Activated T-cell treated with anti-CD3 and anti-CD28 coated beads for 48 hours (primary cell): ENCODE results near the gene REL.
"Not testable (repeated sequence)": the region's sequence is repeated elsewhere in the genome, so short reads cannot be mapped to it uniquely, and the experiment has no call there.

Experiments used
- DNase-seq: peaks from one replicate; pipeline ENCODE4 v3.0.0-alpha.2; 2020; ENCODE audit warnings: low read depth

The REL gene

DNA sequence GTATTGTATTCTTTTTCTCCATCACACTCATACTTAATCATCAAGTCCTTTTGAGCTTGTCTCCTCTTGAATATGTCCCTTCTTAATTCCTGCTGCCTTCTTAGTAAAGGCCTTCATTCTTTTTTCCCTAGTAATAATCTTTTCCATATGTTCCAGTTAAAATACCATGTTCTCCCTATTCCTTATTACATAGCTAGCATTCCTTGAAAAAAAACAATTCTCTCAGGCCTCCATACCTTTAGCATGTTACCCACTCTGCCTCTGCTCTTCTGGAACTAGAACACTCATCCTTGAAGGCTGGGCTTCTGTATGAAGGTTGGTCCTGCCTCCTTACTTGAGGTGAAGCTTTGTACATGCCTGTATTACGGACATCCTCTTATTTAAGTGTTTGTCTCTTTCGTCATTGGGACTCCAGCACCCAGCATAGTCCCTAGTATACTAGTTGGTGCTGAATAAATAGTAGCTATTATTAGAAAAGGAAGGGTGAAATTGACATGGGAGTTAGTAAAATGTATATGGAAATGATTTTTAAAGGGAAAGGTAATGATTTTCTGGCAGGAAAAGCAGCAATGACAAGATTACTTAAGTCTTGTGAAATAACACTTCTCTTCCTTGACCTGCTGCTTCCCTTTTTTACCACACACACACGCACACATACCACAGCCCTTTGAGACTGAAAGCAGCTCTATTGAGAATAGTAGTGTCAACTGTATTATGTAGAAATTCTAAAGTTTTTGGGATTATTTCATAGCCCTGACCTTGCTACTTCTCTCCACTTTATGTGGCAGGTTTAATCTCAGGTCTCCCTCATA, 45.6 kb downstream of the REL start:
- DNase-seq: no peak

DNA sequence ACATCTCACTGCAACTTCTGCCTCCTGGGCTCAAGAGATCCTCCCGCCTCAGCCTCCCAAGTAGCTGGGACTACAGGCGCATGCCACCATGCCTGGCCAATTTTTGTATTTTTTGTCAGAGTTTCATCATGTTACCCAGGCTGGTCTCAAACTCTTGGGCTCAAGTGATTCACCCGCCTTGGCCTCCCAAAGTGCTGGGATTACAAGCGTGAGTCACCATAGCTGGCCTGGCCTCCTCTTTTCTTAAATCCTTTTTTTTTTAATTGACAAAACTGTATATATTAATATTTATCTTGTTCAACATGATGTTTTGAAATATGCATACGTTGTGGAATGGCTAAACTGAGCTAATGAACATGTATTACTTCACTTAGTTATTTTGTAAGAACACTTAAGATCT, 50.7 kb downstream of the REL start:
- DNase-seq: not testable (repeated sequence)

DNA sequence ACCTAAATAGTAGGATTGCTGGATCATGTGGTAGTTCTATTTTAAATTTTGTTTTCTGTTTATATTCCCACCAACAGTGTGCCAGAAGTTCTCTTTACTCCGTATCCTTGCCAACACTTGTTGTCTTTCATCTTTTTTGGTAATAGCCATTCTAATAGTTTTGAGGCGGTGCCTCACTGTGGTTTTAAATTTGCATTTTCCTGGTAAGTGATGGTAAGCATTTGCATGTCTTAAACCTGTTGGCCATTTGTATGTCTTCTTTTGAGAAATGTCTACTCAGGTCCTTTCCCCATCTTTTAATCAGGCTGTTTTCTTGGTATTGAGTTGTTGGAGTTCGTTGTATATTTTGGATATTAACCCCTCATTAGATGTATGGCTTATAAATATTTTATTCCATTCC, 51.6 kb downstream of the REL start:
- no peak for DNase-seq

DNA sequence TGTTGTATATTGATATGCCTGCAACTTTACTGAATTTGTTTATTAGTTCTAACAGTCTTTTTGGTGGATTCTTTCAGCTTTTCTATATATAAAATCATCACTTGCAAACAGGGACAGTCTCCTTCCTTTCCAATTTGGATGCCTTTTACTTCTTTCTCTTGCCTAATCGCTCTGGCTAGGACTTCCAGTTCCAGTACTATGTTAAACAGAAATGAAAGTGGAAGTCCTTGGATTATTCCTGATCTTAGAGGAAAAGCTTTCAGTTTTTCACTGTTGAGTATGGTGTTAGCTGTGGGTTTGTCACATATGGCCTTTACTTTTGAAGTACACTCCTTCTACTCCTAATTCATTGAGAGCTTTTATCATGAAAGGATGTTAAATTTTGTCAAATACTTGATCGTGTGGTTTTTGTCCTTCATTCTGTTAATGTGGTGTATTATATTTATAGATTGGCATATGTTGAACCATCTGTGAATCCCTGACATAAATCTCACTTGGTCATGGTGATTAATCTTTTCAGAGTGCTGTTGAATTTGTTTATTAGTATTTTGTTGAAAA, 52.9 kb downstream of the REL start:
- DNase-seq: no peak

DNA sequence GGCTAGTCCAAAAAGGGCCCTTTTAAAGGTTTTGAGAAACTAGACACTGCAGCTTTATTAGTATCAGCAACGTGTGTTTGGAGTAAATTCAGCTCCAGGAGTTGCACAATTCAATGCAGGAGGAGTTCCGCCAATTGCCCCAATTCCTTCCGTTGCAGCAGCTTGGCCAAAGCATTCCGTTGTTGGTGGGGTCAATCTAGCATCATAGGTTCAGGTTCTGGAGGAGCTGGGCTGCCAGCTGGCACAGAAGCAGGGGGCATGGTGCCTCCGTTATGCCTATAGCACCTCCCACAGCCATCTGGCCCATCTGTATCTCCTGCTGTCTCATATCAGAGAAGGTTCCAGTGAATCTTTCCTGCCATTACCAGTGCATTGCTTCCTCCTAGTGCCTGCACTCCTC, 55.4 kb downstream of the REL start:
- DNase-seq: no peak

DNA sequence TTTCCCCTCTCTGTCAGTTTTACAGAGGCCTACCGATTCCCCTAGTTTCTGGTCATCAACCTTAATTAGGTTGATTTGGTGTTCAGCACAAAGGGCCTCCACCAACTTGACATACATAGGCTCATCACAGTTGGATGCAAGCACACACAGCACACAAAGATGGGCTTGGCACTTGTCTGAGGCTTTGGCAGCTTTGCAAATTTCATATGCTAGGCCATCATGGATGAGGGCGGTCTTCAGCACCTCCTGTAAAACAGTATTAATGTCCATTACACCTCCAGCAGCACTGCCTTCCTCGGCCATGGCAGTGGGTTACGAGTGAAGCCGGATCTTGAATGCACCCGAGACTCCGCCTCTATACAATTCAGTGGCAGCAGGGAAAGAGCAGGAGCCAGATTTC, 56.9 kb downstream of the REL start:
- no peak for DNase-seq

DNA sequence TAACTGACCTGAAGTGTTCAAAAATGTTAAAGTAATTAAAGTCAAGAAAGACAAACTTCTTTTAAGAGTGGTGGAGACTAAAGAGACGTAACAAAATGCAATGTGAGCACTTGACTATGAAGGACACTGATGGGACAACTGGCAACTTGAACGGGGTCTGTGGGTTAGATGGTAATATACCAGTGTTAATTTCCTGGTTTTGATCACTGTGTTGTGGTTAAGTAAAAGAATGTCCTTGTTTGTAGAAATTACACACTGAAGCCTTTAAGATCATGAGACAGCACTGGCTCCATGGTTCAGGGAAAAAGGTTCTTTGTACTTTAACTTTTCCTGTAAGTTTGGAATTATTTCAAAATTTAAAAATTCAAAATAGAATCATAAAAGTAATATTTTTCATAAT, 58.2 kb downstream of the REL start:
- DNase-seq: no peak

DNA sequence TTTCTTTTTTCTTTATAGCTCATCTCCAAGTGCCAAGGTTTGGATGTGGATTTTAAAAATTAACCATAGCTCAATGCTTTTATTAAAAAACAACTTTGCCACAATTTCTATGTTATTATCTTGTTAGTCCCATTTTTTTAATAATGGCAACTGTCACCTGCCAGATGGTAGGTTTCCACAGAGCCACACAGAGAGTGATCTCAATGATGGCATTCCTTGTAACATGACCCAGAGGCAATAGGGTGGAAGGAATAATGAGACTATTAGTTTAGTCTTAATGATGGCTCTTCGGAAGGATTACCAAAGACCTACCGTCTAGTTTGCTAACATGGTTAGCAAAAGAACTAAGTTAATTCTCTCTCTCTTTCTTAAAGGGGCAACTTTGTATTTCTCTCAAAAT, 64.0 kb downstream of the REL start:
- no peak for DNase-seq

DNA sequence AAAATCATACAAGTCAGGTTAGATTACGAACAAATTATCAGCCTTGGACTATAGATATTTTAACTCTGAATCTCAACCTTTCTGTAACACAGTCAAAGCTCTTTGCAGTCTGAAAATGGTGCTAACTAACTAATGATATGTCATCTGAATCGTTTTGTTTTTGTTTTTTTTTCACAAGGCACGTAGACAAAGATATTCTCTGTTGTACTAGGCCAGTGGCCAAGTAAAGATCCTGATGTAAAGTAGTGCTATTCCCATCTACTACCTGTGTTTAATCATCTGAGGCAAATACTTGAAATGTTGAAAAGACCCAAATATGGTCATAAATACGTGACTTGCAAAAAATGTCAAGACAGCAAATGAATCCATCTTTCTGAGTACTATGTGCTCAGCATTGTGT, 65.7 kb downstream of the REL start:
- no peak for DNase-seq

DNA sequence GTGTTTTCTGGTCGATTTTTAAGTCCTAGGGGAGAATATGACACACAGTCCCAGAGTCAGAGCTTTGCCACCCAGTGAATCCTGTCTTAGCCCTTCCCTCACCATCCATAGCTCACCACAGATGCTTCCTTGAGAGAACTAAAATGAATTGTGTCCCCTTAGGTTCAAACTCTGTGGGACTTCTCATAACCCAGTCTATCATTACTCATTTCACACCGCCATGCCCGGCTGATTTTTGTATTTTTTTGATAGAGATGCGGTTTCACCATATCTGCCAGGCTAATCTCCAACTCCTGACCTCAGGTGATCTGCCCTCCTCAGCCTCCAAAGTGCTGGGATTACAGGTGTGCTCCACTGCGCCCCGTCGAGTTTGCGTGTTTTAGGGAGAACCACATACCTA, 66.8 kb downstream of the REL start:
- DNase-seq: no peak

DNA sequence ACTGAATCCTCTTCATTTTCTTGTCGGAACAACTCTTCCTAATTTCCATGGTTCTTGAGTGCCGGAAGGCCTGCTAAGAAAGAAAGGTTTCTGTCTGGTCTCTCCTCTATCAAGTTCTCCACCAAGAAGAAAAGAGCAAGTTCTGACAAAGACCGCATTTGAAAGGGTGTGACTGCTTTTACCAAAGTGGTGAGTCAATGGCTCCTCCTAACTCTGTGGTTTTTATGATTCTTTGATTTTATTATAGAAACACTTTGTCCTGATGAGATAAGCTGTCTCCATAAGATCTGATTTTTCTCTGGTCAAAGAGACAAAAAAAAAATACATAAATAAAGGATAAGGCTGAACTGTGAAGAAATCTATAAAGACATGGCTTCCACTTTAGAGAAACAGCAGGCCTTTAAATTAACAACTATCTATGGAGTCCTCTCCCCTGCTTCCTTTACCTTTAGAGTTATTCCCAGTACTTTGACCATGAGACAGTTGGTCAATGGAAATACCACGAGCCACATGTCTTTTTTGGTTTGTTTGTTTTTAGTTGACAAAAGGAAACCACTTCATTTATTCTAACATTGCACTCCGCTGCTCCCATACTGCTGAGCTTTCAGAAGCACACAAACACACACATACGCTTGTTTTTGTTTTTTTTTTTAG, 67.7 kb downstream of the REL start:
- DNase-seq: no peak

DNA sequence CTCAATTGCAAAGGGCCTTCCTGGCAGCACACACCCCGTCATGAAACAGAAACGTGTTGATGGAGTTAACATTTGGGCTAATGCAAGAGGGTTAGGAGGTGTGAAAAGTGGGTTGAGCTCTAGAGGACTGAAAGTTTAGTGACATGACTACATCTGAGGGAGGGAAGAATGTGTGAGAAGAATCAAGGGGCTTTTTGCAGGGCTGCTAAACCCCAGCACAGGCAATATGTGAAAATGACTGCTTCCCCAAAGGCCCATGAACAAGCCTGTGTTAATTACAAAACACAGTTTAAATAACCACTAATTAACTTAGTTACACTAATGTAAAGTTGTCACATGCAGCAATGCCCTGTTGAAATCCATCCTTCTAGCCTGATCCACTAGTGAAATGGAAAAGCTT, 72.8 kb downstream of the REL start:
- no peak for DNase-seq

DNA sequence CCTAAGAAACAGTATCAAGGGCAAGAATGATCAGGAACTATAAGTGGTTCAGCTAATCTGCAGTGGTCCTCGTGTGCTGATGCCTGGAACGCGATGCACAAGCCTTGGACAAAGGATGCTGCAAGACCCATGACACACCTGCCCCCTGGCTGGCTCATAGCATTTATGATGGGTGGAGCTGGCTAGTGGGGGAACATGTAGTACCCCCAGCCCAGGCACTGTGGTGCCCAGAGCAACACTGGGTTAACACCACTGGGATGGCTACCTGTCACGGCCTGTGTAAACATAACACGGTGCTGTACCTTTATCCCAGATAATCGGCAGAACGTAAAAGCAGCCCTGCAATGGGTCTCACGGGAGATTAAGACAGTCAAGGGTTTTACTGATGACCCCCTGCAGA, 75.8 kb downstream of the REL start:
- no peak for DNase-seq

DNA sequence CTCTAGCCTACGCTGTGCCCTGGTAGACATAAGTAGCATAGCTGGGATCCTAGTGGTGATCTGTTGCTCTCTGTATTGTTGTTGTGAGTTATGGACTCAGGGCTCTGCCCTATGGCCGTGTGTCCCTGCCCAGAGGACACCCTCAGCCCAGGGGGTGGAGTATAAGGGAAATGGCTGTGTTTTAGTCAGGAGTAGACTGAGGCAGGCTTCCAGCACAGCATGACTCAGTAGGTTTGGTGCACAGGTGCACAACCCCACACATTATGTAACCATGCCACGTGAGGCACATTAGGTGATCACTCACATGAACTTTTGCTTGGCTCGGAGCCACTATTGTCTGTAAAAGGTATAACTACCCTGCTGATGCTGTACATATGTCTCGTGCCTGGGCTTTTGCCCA, 76.3 kb downstream of the REL start:
- no peak for DNase-seq

DNA sequence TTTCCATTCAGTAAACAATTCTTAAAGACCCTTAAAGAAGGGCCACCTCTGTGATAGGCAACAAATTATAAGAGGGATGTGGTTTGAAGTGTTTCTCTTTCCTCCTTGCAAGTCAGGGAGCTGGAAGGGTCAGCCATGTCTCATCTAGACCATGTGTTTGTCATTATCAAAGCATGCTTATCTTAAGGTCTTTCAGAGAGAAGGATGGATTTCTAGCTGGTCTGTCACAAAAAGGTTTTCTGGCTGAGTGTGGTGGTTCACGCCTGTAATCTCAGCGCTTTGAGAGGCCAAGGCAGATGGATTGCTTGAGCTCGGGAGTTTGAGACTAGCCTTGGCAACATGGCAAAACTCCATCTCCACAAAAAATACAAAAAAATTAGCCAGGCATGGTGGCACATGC, 77.0 kb downstream of the REL start:
- no peak for DNase-seq

DNA sequence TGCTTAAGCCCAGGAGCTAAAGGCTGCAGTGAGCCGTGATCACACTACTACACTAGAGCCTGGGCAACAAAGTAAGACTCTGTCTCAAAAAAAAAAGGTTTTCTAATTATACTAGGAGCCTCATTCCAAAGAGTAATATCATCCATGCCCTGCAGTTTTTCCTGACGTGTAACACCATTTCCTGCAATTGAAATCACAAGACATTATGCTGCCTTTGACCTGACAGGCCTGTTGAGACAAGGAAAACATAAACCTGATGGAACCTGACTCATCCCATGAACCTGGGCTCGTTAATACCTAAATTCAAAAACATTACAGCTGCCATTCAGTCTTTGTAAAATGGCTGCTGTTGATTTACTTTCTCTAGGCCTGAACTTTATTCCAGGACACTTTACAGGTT, 77.4 kb downstream of the REL start:
- no peak for DNase-seq

DNA sequence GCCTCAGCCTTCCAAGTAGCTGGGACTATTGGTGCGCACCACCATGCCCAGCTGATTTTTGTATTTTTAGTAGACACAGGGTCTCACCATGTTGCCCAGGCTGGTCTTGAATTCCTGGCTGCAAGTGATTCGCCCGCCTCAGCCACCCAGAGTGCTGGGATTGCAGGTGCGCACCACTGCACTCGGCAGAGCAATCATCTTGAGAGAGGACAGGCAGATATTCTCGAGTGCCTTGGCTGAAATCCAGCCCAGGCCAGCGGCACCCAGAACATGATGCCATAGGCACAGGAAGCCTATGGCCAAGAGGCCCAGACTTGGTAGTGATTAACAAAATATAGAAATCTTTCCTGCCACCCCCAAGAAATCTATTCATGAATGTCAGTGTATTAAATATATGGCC, 78.1 kb downstream of the REL start:
- DNase-seq: no peak

DNA sequence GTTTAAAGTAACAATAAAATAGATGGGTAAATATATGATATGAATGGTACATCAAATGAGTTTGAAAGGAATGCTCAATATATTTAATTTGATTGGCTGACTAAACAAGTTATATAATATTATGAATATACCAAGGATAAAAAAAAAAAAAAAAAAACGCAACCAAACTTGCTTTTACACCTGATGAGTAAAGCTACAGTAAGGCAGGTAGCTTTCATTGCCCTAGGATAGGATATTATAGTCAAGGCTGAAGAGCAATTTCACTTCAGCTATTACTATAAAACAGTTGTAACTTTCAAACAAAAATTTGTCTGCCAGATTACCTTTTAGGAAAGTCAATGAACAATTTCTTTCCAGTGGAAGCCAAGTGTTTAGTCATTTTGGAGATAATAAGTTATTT, 79.3 kb downstream of the REL start:
- no peak for DNase-seq

DNA sequence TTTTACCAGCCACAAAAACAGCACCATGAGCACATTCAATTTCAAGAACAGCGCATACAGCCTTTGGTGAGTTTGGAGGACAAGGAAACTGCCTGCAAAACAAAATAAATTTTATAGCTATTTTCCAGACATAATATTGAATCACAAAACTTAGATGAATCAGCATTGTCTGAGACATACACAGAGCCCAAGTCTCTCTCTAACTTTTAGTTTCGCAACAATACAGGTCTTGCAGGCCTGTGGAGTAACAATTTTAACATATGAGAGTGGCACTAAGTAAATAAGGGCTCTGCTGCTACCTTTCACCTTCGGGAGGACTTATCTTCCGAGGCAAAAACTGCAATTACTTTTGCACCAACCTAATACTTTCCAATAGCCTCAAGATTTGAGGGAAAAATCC, 80.1 kb downstream of the REL start:
- no peak for DNase-seq

DNA sequence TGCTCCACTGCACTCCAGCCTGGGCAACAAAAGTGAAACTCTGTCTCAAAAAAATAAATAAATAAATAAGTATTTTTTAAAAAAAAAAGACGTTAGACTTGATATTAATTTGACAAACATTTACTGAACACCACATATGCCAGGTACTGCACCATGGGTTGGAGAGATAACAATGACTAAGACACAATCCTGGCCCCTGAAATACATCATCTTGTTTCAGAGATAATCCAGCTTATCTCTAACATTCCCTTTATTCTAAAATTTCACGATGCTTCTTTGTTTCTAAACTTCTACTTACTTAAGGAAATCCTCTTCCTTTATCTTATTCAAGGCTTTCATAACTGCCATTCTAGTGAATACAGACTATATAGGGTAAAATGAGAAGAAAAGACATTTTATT, 81.2 kb downstream of the REL start:
- DNase-seq: no peak

DNA sequence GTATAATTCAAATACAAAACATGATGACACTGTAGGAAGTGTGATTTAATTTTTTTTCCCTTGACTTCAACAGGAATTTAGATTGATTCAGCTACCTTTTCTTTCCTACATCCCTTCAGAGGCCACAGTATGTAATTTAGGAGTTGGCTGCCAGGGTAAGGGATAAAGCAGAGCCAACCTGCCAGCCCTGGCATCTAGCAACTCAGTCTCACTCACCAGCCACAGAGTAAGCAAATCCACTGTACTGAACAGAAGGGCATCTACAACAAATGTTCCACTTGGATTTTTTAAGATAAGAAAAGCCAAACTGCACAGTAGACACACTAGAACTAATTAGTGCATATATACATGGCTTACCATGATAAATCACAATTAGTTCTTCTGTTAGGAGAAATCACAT, 81.8 kb downstream of the REL start:
- DNase-seq: no peak

DNA sequence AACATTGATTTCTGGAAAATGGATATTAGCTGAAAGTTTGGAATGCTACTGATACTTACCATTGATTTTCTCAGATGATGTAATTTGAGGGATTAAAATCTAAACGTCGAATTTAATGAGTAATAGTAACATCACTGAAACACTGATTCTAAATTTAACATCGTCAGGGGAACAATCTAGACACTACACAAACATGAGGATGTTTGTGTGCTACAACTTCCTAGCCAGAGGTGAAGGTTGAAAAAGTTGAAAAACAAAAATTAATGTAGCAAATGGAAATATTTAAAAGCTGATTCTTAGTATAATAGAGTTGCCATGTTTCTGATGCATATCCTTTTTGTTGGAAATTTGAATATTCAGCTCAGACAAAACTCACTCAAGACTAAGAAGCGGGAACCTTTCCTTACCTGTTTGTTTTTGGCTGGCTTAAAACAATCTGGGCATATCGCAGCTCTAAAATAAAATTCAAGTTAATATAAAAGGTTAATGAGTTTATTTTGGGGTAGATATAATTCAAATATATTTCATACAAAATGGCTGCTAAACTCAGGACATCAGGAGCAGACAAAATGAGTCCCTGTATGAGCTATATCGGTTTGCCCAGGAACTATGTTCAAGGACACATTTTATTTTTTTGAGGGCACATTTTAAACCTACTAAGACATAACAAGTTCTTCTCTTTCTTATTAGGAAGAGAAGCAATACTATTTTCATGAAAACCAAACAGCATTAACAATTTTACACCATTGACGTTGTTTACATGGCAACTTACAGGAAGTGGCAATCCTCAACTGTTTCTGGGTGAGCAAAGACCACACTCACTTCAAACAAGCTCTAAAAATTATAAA, 83.5 kb downstream of the REL start:
- DNase-seq: no peak

DNA sequence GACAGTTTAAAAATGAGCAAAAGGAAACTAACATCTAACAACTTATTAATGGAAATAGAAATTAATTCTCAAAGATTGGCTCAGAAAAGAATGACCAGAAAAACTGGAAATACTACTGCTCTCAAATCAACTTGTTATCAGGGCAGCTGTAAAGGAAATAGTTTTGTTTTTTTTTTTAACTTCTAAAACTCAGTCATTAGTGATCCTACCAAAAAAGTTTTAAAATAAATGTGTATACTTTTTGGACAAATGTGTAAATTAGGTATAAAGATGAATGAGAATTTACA, 84.1 kb downstream of the REL start:
- no peak for DNase-seq
